Measurements from ENCODE around the gene MAPKAPK3. TPM values are rescaled to one million over a fixed set of nuclear protein-coding genes. Genes with fewer than 3 reads are reported as not detected.

Gene MAPKAPK3
- total and polyA plus RNA-seq, 2 donors (not counting 3 experiments of a cell fraction or from before 2014, with no cell fraction given) = 21.3 to 30.5 TPM

Small RNAs within 50 kb of the gene (microRNA-seq; reads per million reads assigned to microRNA genes)
- 1.2 reads per million for gene MIR4787 (ENCODE audit: borderline number of aligned reads, borderline replicate concordance)

Small RNAs within 50 kb of the gene (small RNA-seq; reads per million reads assigned to genes)
- gene MIR4787 (ENCODE audit: insufficient read depth, insufficient read length, low read depth, low replicate concordance) = not detected
- not detected for gene PPIAP69 (ENCODE audit: insufficient read depth, insufficient read length, low read depth, low replicate concordance)

Other genes starting within 250 kb of the MAPKAPK3 start
- gene CACNA2D2, start 113.5 kb upstream of the MAPKAPK3 start, total RNA-seq = not detected in 2 replicates
- gene CACNA2D2, start 113.5 kb upstream of the MAPKAPK3 start, polyA plus RNA-seq = 0.15 and 0.21 TPM in 2 replicates
- gene C3orf18, start 49.4 kb upstream of the MAPKAPK3 start, total RNA-seq = 1.7 and 2.6 TPM in 2 replicates
- 2.7 and 2.9 TPM in 2 replicates for gene C3orf18, start 49.4 kb upstream of the MAPKAPK3 start, polyA plus RNA-seq
- 12.0 and 15.2 TPM in 2 replicates for gene HEMK1, start 47.6 kb upstream of the MAPKAPK3 start, total RNA-seq
- 14.2 and 15.9 TPM in 2 replicates for gene HEMK1, start 47.6 kb upstream of the MAPKAPK3 start, polyA plus RNA-seq
- 2.2 and 2.5 TPM in 2 replicates for gene CISH, start 5.4 kb upstream of the MAPKAPK3 start, total RNA-seq
- 4.1 and 5.8 TPM in 2 replicates for gene CISH, start 5.4 kb upstream of the MAPKAPK3 start, polyA plus RNA-seq
- 0.13 and 0.16 TPM in 2 replicates for gene DOCK3, start 57.8 kb downstream of the MAPKAPK3 start, total RNA-seq
- 0.08 TPM in 2 replicates for gene DOCK3, start 57.8 kb downstream of the MAPKAPK3 start, polyA plus RNA-seq

Measured in endothelial cell of umbilical vein (primary cell).